ENCODE measurements around the gene MAP2.

MAP2 gene

DNA sequence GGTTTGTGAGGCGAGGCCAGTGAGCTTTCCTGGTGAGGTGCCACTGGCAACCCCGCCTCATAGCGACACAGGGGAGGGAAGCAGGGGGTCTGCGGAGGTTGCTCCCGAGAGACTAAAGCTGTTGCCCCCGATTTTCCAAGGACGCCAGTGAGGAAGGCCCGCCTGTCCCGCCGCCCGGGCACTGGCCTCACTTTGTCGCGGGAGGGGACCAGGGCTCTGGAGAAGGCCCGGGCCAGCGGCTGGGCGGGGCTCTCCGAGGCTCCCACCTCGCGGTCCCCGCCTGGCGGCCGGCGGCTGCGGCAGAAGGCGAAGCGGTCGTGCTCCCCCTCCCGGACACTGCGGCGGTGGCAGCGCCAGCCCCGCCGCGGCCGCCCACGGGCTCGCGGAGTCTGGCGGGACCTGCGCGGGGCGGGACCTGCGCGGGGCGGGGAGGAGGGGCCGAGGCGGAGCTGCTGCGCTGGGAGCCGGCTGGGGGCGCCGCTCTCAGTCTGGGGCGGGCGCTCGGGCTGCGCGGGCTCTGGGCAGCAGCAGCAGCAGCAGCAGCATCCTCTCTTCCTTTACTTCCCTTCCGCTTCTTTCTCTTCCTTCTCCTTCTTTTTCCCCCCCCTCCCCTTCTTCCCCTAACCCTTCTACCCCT is at the start of gene MAP2:
Gene MAP2 (plus strand): TSS at position 486 of the 637 bp plus-strand sequence. CDS start 229,124 bp downstream, outside the sequence.
- peak; percentile 93 for DNase-seq

GRCh38 chr2:209376686-209377085 is 47.2 kb upstream of the MAP2 start:
- no peak for DNase-seq

DNA sequence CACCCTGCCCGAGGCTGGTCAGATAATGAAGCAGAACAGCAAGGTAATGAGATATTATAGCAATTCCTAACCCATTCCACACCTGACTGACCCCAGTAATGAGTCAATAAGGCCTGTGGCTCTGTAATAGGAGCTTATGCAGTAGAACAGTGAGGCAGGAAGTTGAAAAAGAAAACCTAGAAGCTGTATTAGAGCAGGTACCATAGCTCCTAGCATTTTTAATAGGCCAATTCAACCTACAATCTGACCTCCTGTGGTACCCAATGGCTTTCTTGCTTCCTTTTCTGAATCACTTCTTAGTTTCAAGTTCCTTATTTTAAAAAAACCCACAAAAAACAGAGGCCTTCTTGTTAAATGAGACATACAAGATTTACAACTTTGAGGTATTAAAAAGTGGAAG is 43.6 kb upstream of the MAP2 start:
- no peak for DNase-seq

GRCh38 chr2:209381091-209381490 is 42.8 kb upstream of the MAP2 start:
- DNase-seq, result no peak

- no peak for DNase-seq
Measured at GRCh38 chr2:209382775-209383174, 41.1 kb upstream of the MAP2 start.

DNA sequence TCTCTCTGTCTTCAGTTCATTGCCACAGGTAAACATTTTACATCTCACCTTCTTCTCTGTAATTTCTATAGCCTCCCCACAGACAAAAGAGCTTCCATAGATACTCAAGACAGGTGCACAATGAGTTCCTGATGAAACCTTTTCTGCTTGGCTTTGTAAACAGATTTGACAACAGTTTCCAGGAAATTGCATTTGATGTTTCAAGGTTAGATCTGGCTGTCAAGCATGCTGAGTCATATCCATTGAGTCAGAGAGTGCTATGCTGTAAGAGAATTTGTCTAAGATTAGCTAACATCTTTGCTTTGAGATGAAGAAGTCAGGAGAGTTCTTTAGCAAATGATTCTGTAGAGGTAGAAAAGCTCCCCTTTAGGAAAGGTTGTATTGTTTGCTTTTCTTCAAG is 40.6 kb upstream of the MAP2 start:
- DNase-seq, result peak; percentile 35

DNA sequence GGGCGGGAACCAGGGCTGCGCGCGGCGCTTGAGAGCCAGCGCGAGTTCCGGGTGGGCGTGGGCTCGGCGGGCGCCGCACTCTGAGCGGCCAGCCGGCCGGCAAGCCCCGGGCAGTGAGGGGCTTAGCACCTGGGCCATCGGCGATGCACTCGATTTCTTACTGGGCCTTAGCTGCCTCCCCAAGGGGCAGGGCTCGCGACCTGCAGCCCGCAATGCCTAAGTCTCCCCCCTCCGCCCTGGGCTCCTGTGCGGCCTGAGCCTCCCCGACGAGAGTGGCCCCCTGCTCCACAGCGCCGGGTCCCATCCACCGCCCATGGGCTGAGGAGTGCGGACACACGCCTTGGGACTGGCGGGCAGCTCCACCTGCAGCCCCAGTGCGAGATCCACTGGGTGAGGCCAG is 36.5 kb upstream of the MAP2 start:
- DNase-seq, result no peak

DNA sequence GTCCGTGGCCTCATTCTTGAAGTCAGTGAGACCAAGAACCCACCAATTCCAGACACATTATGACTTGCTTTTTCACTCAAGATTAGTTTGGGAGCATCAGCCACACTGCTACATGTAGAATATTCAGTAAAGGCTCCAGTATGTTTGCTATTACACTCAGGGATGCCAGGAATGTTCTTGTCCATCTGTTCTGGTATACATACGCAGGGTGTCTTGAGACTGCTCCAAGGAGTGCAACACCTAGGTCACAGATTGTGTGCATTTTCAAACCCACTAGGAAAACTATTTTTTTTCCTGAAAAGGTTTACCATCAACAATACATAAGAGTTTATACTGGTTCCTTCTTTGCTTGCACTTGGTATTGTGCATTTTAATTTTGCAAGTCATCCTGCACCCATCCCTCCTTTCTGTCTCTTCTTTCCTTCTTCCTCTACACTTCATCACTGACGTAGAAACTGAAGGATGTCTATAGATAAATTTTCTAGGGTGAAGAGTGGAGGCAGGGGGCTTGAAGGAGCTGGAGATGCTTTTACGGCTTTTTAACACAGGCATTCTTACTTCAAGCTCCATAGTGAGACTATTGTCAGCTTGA is 35.3 kb upstream of the MAP2 start:
- DNase-seq, result no peak

- no peak for DNase-seq
Measured at GRCh38 chr2:209389171-209389618, 34.7 kb upstream of the MAP2 start.

DNA sequence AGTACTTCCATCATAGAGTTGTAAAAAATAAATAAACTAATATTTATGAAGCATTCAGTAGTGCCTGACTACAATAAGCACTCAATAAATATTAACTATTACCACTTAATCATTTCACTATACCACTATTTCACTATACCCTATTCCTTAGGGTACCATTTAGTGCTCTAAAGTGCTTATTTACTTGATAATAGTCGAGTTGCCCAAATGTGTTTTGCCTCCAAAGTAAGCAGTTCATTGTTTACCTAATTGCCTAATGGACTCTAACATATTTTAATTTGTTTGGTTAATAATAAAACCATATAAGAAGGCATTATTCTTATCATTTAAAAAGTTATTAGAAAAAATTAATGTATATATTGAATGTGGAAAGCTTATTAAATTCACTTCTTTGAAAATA is 33.0 kb upstream of the MAP2 start:
- DNase-seq, result no peak

GRCh38 chr2:209391776-209392401 is 32.0 kb upstream of the MAP2 start:
- no peak for DNase-seq

DNA sequence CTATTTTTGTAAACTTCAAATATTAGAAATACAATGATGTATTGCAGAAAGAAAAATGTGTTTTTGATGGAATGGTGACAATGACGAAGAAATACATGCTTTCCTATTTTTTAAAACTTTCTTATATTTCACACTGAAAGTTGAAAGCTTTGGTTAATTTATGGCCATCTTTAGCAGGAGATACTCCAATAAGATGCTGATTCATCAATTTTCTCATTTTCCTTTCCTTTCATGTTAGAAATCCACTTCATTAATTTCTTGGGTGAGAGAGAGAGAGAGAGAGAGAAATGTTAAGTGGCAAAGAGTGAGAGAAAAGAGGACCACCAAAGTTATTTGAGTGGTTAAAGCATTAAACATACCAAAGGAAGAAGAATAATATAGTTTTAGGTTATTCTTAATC is 28.6 kb upstream of the MAP2 start:
- DNase-seq, result no peak

DNA sequence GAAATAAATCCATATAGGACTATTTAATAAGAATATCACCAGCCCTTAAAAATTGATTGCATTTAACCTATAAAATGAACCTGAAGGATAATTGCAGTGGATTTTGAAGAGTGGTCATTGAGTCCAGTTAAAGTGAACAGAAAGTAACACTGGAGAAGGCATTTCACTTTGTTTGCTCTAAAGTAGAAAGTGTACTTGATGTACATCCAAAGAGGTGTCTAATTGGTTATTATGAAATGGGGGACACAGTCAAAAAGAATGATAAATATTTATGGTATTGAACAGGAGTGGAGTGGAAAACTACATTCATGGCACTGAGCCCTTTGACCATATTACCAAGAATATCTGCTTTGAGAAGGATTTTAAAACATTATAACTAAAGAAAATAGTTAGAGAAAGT is 28.2 kb upstream of the MAP2 start:
- no peak for DNase-seq

DNA sequence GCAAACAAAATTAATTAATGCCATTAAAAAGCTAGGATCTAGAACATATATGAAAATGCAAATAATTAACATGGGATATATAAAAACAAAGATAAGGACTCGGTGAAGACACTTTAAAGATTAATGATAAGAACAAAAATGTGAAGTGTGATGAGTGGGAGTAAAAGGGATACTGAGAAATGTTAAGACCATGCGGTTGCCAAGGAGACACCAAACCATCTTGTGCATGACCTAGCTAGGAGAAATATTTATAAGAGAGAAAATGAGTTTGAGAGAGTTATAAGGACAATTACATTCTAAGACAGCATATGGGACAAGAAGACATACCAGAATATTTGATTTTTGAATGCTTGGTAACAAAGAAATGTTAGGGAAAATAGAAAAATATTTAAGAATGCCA is 25.4 kb upstream of the MAP2 start:
- DNase-seq, result no peak

DNA sequence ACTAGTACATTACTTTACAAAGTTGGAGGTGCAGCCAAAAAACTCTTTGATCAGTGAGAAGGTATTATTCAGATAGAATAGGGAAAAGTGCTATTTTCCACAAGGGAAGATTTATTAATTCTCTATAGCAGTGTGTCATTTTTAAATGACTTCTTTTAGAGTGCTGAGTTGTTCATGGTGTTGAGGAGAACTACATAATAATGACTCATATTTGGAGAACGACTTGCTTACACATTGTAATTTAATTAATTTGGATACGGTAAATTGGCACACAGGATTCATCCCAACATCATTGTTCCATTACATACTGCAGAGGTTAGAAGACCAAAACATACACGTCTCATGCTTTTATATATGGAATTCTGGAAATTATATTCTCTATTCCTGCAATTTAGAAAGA is 22.1 kb upstream of the MAP2 start:
- no peak for DNase-seq

DNA sequence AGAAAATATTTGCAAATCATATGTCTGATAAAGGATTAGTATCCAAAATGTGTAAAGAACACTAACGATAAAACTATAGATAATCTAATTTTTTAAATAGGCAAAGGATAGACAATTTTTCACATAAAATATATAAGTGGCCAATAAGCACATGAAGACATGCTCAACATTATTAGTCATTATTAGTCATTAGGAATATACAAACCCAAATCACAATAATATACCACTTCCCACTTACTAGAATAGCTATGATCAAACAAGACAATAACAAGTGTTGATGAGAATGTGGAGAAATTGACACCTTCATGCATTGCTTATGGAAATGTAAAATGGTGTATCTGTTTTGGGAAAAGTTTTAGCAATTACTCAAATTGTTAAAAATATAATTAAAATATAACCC is 12.6 kb upstream of the MAP2 start:
- no peak for DNase-seq

GRCh38 chr2:209411718-209412117 is 12.1 kb upstream of the MAP2 start:
- DNase-seq, result no peak

DNA sequence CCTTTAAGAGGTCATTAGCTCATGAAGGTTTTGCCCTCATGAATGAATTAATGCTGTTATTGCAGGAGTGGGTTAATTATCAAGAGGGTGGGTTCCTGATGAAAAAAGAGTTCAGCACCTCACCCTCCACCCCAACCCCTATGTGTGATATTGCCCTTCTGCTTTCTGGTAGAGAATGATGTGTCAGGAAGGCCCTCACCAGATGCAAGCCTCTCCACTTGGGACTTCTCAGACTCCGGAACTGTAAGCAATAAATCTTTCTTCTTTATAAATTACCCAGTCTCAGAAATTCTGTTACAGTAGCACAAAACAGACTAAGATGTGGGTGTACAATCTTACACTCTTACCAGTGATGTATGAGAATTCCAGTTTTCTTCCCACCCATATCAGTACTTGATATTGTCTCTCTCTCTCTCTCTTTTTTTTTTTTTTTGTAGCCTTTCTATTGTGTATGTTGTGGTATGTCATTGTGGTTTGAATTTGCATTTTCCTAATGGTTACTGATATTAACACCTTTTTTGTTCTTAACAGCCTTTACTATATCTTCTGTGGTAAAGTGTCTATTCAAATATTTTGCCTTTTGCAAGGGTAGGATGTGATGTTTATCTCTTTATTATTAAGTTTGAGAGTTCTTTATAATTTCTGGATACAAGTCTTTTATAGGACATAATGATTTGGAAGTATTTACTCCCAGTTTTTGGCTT is 10.4 kb upstream of the MAP2 start:
- DNase-seq, result no peak

DNA sequence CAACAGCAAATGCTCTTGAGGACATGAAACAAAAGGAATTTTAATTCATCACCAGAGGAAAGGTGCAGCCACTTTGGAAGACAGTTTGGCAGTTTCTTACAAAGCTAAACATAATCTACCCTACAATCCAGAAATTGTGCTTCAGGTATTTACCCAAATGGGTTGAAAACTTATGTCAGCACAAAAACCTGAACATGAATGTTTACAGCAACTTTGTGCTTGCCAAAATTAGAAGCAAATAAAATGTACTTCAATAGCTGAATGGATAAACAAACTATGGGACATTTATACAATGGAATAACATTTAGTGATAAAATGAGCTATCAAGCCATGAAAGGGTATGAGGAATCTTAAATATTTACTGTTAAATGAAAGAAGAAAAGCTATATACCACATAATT is 6.9 kb upstream of the MAP2 start:
- no peak for DNase-seq

DNA sequence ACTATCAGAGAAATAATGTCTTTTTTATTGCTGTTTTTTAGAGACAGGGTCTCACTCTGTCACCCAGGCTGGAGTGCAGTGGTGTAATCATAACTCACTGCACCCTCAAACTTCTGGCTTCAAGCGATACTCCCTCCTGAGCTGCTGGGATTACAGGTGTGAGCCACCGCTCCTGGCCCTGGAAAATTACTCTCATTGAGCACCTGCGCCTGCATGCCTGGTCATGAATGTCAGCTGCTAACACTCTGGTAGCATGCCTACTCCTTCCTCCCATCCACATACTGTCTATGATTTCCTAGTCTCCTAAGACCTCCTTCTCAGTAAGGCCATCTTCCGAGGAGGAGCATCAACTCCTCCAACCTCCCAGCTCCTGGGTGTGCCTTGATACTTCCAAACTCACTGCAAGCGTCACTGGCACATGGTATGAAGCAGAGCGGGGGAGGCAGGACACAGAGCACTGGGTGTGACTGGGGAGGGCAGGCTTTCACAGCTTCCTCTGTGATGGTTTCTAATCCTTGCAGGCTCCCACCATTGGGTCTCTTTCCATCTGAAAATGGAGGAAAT is 1.6 kb upstream of the MAP2 start:
- peak; percentile 71 for DNase-seq

DNA sequence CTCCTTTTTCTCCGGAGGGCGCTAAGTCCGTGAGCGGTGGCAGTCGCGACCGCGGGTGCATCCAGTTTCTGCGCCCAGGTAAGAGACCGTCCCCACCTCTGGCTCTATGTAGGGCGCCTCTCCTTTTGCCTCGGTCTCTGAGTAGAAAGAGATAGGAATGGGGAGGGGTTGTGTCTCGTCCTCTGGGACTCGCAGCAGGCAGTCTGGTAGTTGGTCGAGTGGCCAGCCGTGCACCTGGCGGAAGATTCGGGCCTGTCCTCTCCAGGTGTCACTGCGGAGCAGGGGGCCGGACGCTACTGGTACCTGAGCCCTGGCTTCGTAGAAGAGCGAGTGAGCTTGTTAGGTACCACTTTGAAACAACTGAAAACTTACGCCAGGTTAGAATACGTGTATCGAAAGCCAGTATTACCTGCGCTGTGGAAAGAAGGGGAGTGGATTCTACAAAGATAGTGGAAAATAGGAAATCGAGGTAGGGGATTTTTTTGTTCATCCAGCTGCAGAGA is 403 bp downstream of the MAP2 start:
- peak; percentile 76 for DNase-seq

- DNase-seq, result peak; percentile 53
Measured at GRCh38 chr2:209424781-209425470, 1.1 kb downstream of the MAP2 start.

Measured in NCI-H345 (cell line).